ENCODE results near the gene CTR9.
A peak's percentile ranks its signal among the peaks of the same experiment; 100 is the strongest.

CTR9 gene

GRCh38 chr11:10786451-10786850 is 35.4 kb downstream of the CTR9 start:
- H3K4me3 ChIP-seq (ENCODE audit: low read depth, low read length), result no peak overlapping the region
- no peak for DNase-seq (ENCODE audit: low read depth)
- TF ChIP-seq, protein P1, sequence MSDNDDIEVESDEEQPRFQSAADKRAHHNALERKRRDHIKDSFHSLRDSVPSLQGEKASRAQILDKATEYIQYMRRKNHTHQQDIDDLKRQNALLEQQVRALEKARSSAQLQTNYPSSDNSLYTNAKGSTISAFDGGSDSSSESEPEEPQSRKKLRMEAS (IDR thresholded peaks at IDR 0.05; ENCODE audit: low read depth, low read length), result no peak
- TF ChIP-seq MYC (IDR thresholded peaks at IDR 0.05; ENCODE audit: low read depth, low read length) (no peak), POLR2A (IDR thresholded peaks at IDR 0.05; ENCODE audit: extremely low read depth, insufficient read length) (no peak)
- TF ChIP-seq, protein P2, sequence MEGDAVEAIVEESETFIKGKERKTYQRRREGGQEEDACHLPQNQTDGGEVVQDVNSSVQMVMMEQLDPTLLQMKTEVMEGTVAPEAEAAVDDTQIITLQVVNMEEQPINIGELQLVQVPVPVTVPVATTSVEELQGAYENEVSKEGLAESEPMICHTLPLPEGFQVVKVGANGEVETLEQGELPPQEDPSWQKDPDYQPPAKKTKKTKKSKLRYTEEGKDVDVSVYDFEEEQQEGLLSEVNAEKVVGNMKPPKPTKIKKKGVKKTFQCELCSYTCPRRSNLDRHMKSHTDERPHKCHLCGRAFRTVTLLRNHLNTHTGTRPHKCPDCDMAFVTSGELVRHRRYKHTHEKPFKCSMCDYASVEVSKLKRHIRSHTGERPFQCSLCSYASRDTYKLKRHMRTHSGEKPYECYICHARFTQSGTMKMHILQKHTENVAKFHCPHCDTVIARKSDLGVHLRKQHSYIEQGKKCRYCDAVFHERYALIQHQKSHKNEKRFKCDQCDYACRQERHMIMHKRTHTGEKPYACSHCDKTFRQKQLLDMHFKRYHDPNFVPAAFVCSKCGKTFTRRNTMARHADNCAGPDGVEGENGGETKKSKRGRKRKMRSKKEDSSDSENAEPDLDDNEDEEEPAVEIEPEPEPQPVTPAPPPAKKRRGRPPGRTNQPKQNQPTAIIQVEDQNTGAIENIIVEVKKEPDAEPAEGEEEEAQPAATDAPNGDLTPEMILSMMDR (IDR thresholded peaks at IDR 0.05; ENCODE audit: low read depth, low read length), result no peak

DNA sequence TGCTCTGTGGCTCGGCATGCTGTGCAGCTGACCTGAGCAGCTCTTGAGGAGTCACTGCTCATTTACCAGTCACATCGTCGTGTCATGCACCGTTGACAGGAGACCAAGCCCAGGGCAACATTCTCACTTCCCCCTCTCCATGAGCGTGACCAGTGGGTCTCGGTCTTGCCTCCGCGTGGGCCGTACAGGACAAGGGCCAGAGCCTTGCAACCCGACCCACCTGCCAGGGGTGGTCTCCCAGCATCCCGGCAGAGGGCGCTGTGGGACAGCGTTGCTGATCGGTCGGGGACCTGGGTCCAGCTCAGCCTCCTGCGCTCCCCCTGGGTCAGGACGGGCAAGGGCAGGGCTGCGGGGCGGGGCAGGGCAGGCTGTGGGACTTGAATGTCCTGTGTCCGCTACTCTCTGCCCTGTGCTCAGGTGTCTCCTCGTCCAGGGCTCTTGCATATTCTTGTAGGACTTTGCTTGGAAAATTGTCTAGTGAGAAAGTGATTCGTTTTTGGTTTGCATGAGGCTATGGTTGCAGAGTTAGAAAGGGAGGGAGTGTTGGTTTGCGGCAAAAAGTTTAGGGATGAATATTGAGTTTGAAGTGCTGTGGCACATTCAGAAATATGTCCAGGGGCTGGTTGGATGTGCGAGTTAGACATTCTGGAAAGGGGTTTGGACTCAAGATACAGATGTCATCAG is 41.5 kb downstream of the CTR9 start:
- TF ChIP-seq, protein P2 (IDR thresholded peaks at IDR 0.05; ENCODE audit: low read depth, low read length), result peak; percentile 89
- TF ChIP-seq MYC (IDR thresholded peaks at IDR 0.05; ENCODE audit: low read depth, low read length), result peak; percentile 72
- TF ChIP-seq POLR2A (IDR thresholded peaks at IDR 0.05; ENCODE audit: extremely low read depth, insufficient read length), result no peak
- TF ChIP-seq, protein P1 (IDR thresholded peaks at IDR 0.05; ENCODE audit: low read depth, low read length), result peak; percentile 27; the same call in 1 of the 2 replicates
- no peak overlapping the region for H3K4me3 ChIP-seq (ENCODE audit: low read depth, low read length)

GRCh38 chr11:10793470-10794255 is 42.6 kb downstream of the CTR9 start:
- TF ChIP-seq MYC (IDR thresholded peaks at IDR 0.05; ENCODE audit: low read depth, low read length), result no peak
- TF ChIP-seq, protein P1 (IDR thresholded peaks at IDR 0.05; ENCODE audit: low read depth, low read length), result no peak
- no peak for TF ChIP-seq POLR2A (IDR thresholded peaks at IDR 0.05; ENCODE audit: extremely low read depth, insufficient read length)
- TF ChIP-seq, protein P2 (IDR thresholded peaks at IDR 0.05; ENCODE audit: low read depth, low read length), result no peak
- no peak for DNase-seq (ENCODE audit: low read depth)
- H3K4me3 ChIP-seq (ENCODE audit: low read depth, low read length), result no peak overlapping the region

More for the DNA sequence above, 41.5 kb downstream of the CTR9 start:
- DNase-seq (ENCODE audit: low read depth), result peak; percentile 84

DNA sequence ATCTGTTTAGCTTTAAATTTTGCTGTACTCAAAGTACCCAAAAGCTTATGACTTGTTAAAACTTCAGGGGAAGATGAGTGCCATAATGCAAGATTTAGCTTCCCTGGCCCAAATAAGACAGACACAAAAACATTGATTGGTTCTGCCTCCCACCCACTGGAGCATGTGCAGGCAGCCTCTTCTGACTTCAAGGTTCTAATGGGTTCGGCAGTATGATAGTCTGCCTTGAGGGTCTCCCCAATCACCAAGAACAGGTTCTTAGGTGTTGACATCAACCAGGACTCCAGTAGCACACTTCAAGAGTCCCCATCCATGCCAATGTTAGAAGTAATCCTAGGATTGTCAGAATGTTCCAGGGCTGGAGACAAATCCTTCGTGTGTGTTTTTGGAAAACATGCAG is 45.1 kb downstream of the CTR9 start:
- no peak overlapping the region for H3K4me3 ChIP-seq (ENCODE audit: low read depth, low read length)
- DNase-seq (ENCODE audit: low read depth), result no peak
- TF ChIP-seq, protein P2 (IDR thresholded peaks at IDR 0.05; ENCODE audit: low read depth, low read length), result no peak
- TF ChIP-seq, protein P1 (IDR thresholded peaks at IDR 0.05; ENCODE audit: low read depth, low read length), result no peak
- no peak for TF ChIP-seq MYC (IDR thresholded peaks at IDR 0.05; ENCODE audit: low read depth, low read length)

- no peak overlapping the region for H3K4me3 ChIP-seq (ENCODE audit: low read depth, low read length)
- TF ChIP-seq, protein P2 (IDR thresholded peaks at IDR 0.05; ENCODE audit: low read depth, low read length), result no peak
- TF ChIP-seq, protein P1 (IDR thresholded peaks at IDR 0.05; ENCODE audit: low read depth, low read length), result no peak
- TF ChIP-seq POLR2A (IDR thresholded peaks at IDR 0.05; ENCODE audit: extremely low read depth, insufficient read length) (no peak), MYC (IDR thresholded peaks at IDR 0.05; ENCODE audit: low read depth, low read length) (no peak)
- no peak for DNase-seq (ENCODE audit: low read depth)
Observed at GRCh38 chr11:10797001-10797400, 46.0 kb downstream of the CTR9 start.

Measured in NB4 (cell line).